GM23338 (cell line): ENCODE data around the gene ARHGEF11. TPM values are rescaled to one million over a fixed set of nuclear protein-coding genes. Genes with fewer than 3 reads are reported as not detected.

ENCODE experiments used
- ATAC-seq: fragments of 200-7000 bp; cut with Tn5 transposase; 3 replicates; pipeline ENCODE4 v1.9.1; 2020
- DNase-seq: peaks from one replicate; pipeline ENCODE4 v3.0.0-alpha.2; 2015; ENCODE audit warnings: low spot score
- H2AFZ ChIP-seq: fragments of 200-600 bp; sonication (generic); 2 replicates; pipeline ENCODE4 v1.8.0; 2016; ENCODE audit warnings: antibody characterized with exemption, mild to moderate bottlenecking, moderate library complexity
- H3F3A ChIP-seq: fragments of 200-600 bp; sonication (generic); replicated peaks from 2 replicates; pipeline ENCODE4 v1.8.0; 2017; ENCODE audit warnings: antibody characterized with exemption, mixed run types, low read depth
- H3K27ac ChIP-seq: fragments of 200-600 bp; sonication (generic); 2 replicates; pipeline ENCODE4 v1.6.1; 2016; ENCODE audit warnings: low read depth
- H3K27me3 ChIP-seq: fragments of 200-600 bp; sonication (generic); 2 replicates; pipeline ENCODE4 v1.8.0; 2016; ENCODE audit warnings: mild to moderate bottlenecking, mixed run types, moderate library complexity; ENCODE audit not compliant: insufficient read depth
- H3K36me3 ChIP-seq: fragments of 200-600 bp; sonication (generic); 2 replicates; pipeline ENCODE4 v1.8.0; 2016; ENCODE audit warnings: mild to moderate bottlenecking; ENCODE audit not compliant: insufficient read depth
- H3K4me1 ChIP-seq: fragments of 200-600 bp; sonication (generic); 2 replicates; pipeline ENCODE4 v1.8.0; 2016; ENCODE audit warnings: mild to moderate bottlenecking, moderate library complexity; ENCODE audit not compliant: insufficient read depth
- H3K4me2 ChIP-seq: fragments of 200-600 bp; sonication (generic); 2 replicates; pipeline ENCODE4 v1.7.1; 2017; ENCODE audit warnings: mixed run types
- H3K4me3 ChIP-seq: fragments of 200-600 bp; sonication (generic); 2 replicates; pipeline ENCODE4 v1.6.1; 2016; ENCODE audit warnings: mixed run types
- H3K79me2 ChIP-seq: fragments of 200-600 bp; sonication (generic); replicated peaks from 2 replicates; pipeline ENCODE4 v1.8.0; 2017; ENCODE audit warnings: mild to moderate bottlenecking; ENCODE audit not compliant: insufficient read depth
- H3K9me2 ChIP-seq: fragments of 200-600 bp; sonication (generic); 2 replicates; pipeline ENCODE4 v1.8.0; 2017; ENCODE audit not compliant: insufficient read depth
- H4K20me1 ChIP-seq: fragments of 200-600 bp; sonication (generic); replicated peaks from 2 replicates; pipeline ENCODE4 v1.8.0; 2017; ENCODE audit warnings: mild to moderate bottlenecking; ENCODE audit not compliant: insufficient read depth
- H3K27ac Mint-ChIP-seq: 2 replicates; pipeline ENCODE4 v1.8.0; 2020; ENCODE audit warnings: inconsistent platforms, mild to moderate bottlenecking, moderate library complexity, mixed read lengths
- H3K27me3 Mint-ChIP-seq: 3 replicates; pipeline ENCODE4 v1.8.0; 2022; ENCODE audit warnings: low read depth, mild to moderate bottlenecking, moderate library complexity, mixed read lengths, inconsistent platforms; ENCODE audit not compliant: insufficient read depth, poor library complexity
- H3K36me3 Mint-ChIP-seq: 3 replicates; pipeline ENCODE4 v1.8.0; 2021; ENCODE audit warnings: low read depth, mild to moderate bottlenecking, inconsistent platforms, moderate library complexity, mixed read lengths
- H3K4me1 Mint-ChIP-seq: 3 replicates; pipeline ENCODE4 v1.8.0; 2020; ENCODE audit warnings: mild to moderate bottlenecking, inconsistent platforms, mixed read lengths
- H3K4me3 Mint-ChIP-seq: 3 replicates; pipeline ENCODE4 v1.8.0; 2021; ENCODE audit warnings: moderate library complexity, mild to moderate bottlenecking, inconsistent platforms, mixed read lengths
- H3K9me3 Mint-ChIP-seq: 3 replicates; pipeline ENCODE4 v1.8.0; 2020; ENCODE audit warnings: moderate library complexity, mild to moderate bottlenecking, inconsistent platforms, mixed read lengths
- CREB1 ChIP-seq: fragments of 250-450 bp; sonication (Bioruptor Pico); IDR thresholded peaks from 2 replicates; pipeline ENCODE4 v1.5.0; 2020; ENCODE audit warnings: low read depth, mild to moderate bottlenecking, moderate library complexity
- CTCF ChIP-seq, 2 experiments: fragments of 200-600 bp in 1 of 2; sonication (generic) in 1 of 2; conservative IDR thresholded peaks; 2 replicates each; pipeline versions ENCODE4 v1.5.1 to v1.6.1; 2016 to 2017; ENCODE audit warnings: antibody characterized with exemption in 2 of 2, low read depth in 2 of 2, mild to moderate bottlenecking in 2 of 2, moderate library complexity in 1 of 2
- ETS1 ChIP-seq: IDR thresholded peaks from 2 replicates; pipeline ENCODE4 v1.6.1; 2016; ENCODE audit warnings: antibody characterized with exemption
- EZH2 ChIP-seq: fragments of 200-600 bp; sonication (generic); IDR thresholded peaks from one replicate; pipeline ENCODE4 v1.8.0; 2017; ENCODE audit warnings: antibody characterized with exemption, mild to moderate bottlenecking, low read depth; ENCODE audit not compliant: unreplicated experiment
- EZH2phosphoT487 ChIP-seq: fragments of 200-600 bp; sonication (generic); IDR thresholded peaks from one replicate; pipeline ENCODE4 v1.8.1; 2018; ENCODE audit warnings: antibody characterized with exemption; ENCODE audit not compliant: unreplicated experiment
- JUNB ChIP-seq: IDR thresholded peaks from one replicate; pipeline ENCODE4 v1.6.1; 2016; ENCODE audit warnings: antibody characterized with exemption; ENCODE audit not compliant: unreplicated experiment
- NANOG ChIP-seq: IDR thresholded peaks from 2 replicates; pipeline ENCODE4 v1.6.1; 2016; ENCODE audit warnings: antibody characterized with exemption, borderline replicate concordance
- POLR2AphosphoS5 ChIP-seq: IDR thresholded peaks from 2 replicates; pipeline ENCODE4 v1.6.1; 2016; ENCODE audit warnings: antibody characterized with exemption, low read depth
- REST ChIP-seq: IDR thresholded peaks from one replicate; pipeline ENCODE4 v1.6.1; 2018; ENCODE audit warnings: antibody characterized with exemption; ENCODE audit not compliant: unreplicated experiment
- STAT1 ChIP-seq: IDR thresholded peaks from one replicate; pipeline ENCODE4 v1.6.1; 2016; ENCODE audit warnings: antibody characterized with exemption; ENCODE audit not compliant: unreplicated experiment
- ZNF114 ChIP-seq: fragments of 250-450 bp; sonication (Bioruptor Pico); IDR thresholded peaks from 2 replicates; pipeline ENCODE4 v1.5.0; 2020; ENCODE audit warnings: mild to moderate bottlenecking, moderate library complexity
- ZNF331 ChIP-seq: fragments of 250-450 bp; sonication (Bioruptor Pico); IDR thresholded peaks from 2 replicates; pipeline ENCODE4 v1.5.0; 2020; ENCODE audit warnings: low read depth, mild to moderate bottlenecking, moderate library complexity
- ZNF462 ChIP-seq: fragments of 250-450 bp; sonication (Bioruptor Pico); IDR thresholded peaks from 2 replicates; pipeline ENCODE4 v1.5.0; 2020; ENCODE audit warnings: mild to moderate bottlenecking, moderate library complexity
- polyA plus RNA-seq: library from polyadenylated mRNA; unstranded; fragments of >200 nt; fragmentation: Nextera tagmentation; extraction: Ambion mirVana; gene quantifications from 2 replicates; pipeline ENCODE4 v1.2.1, GENCODE V29; 2016
- total RNA-seq: library from RNA; depleted of rRNA; stranded (reverse); fragments of >200 nt; shearing (Covaris generic); gene quantifications from 2 replicates; pipeline ENCODE4 v1.2.3, GENCODE V29; 2014

The ARHGEF11 gene
- total and polyA plus RNA-seq, 2 experiments from 2014 or later = 12.3 to 33.7 TPM

- TF ChIP-seq ETS1 (no peak), JUNB (no peak), ZNF114 (CRISPR knock-in tag) (no peak), ZNF331 (CRISPR knock-in tag) (no peak), POLR2AphosphoS5 (no peak), STAT1 (no peak), EZH2 (no peak), CTCF (conservative IDR thresholded peaks at IDR 0.05; ENCODE audit: low read depth in 2 of 2) (no peak), REST (no peak), CREB1 (CRISPR knock-in tag) (no peak), EZH2phosphoT487 (no peak), ZNF462 (CRISPR knock-in tag) (no peak), NANOG (no peak)
Measured at GRCh38 chr1:156993426-156994147, 52.0 kb downstream of the ARHGEF11 start.

More at GRCh38 chr1:156993426-156994147, 52.0 kb downstream of the ARHGEF11 start:
- no peak overlapping the region for H3K27ac Mint-ChIP-seq
- no peaks in the 10 kb centered on the region for H3K9me2 ChIP-seq
- no peak overlapping the region for H3K4me3 Mint-ChIP-seq
- peaks cover 4% of the 10 kb centered on the region; the same call in 1 of the 3 replicates for H3K36me3 Mint-ChIP-seq
- H3K9me3 Mint-ChIP-seq = no peaks in the 10 kb centered on the region
- DNase-seq (no peak), ATAC-seq (no peak)
- no peak overlapping the region for H2AFZ ChIP-seq
- peaks cover 17% of the 10 kb centered on the region for H3K4me1 ChIP-seq
- H3K4me3 ChIP-seq = no peak overlapping the region
- H3K4me2 ChIP-seq = no peak overlapping the region
- H3F3A ChIP-seq = no peaks in the 10 kb centered on the region
- H3K36me3 ChIP-seq = no peaks in the 10 kb centered on the region
- H4K20me1 ChIP-seq = peaks cover 29% of the 10 kb centered on the region
- H3K27ac ChIP-seq = no peak overlapping the region
- H3K79me2 ChIP-seq = peaks cover 65% of the 10 kb centered on the region
- peaks cover 23% of the 10 kb centered on the region for H3K4me1 Mint-ChIP-seq
- H3K27me3 Mint-ChIP-seq = no peaks in the 10 kb centered on the region
- no peaks in the 10 kb centered on the region for H3K27me3 ChIP-seq
